ENCODE measurements around the gene APH1B.

The APH1B gene

DNA sequence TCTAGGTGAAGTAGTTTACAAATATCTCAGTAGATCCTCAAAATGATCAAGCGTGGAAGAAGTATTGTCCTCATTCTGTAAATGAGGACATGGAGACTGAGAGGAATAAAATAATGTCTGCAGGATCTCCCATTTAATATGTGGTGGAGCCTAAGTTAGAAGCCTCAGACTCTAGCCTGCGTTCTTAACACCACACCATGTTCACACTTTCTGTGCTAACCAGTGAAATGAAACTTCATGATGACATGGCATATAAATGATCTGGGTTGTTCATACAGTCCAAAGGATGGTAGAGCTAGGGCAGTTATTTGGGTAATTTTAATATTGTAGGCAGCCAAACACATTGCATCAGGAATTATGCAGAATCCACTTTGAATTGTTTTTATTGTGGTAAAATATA is 25.1 kb upstream of the APH1B start:
- no peak overlapping the region for H3K4me3 ChIP-seq (ENCODE audit: low read depth, low read length)
- H3K27ac ChIP-seq (ENCODE audit: extremely low read depth, low read depth, low read length): no peak overlapping the region
- H3K36me3 ChIP-seq (ENCODE audit: control insufficient read depth in 2 of 2, insufficient read depth in 1 of 2, low read length in 2 of 2): peaks cover 0 to 4% of the 10 kb centered on the region in 2 experiments; a peak in 1 of 3 replicates
- no peaks in the 10 kb centered on the region for H3K9me3 ChIP-seq (ENCODE audit: control insufficient read depth, insufficient read depth, low read depth, low read length)
- TF ChIP-seq, protein P1, sequence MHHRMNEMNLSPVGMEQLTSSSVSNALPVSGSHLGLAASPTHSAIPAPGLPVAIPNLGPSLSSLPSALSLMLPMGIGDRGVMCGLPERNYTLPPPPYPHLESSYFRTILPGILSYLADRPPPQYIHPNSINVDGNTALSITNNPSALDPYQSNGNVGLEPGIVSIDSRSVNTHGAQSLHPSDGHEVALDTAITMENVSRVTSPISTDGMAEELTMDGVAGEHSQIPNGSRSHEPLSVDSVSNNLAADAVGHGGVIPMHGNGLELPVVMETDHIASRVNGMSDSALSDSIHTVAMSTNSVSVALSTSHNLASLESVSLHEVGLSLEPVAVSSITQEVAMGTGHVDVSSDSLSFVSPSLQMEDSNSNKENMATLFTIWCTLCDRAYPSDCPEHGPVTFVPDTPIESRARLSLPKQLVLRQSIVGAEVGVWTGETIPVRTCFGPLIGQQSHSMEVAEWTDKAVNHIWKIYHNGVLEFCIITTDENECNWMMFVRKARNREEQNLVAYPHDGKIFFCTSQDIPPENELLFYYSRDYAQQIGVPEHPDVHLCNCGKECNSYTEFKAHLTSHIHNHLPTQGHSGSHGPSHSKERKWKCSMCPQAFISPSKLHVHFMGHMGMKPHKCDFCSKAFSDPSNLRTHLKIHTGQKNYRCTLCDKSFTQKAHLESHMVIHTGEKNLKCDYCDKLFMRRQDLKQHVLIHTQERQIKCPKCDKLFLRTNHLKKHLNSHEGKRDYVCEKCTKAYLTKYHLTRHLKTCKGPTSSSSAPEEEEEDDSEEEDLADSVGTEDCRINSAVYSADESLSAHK (tag by site-specific recombination; IDR thresholded peaks at IDR 0.05): no peak
- TF ChIP-seq ZNF211 (tag by site-specific recombination; IDR thresholded peaks at IDR 0.05; ENCODE audit: low read depth) (no peak), MYNN (tag by site-specific recombination; IDR thresholded peaks at IDR 0.05; ENCODE audit: borderline replicate concordance) (no peak), FEZF1 (tag by site-specific recombination; IDR thresholded peaks at IDR 0.05) (no peak), YY1 (tag by site-specific recombination; IDR thresholded peaks at IDR 0.05) (no peak), ZNF514 (tag by site-specific recombination; IDR thresholded peaks at IDR 0.05) (no peak), ZNF777 (tag by site-specific recombination; IDR thresholded peaks at IDR 0.05; ENCODE audit: borderline replicate concordance) (no peak)
- peaks cover 11% of the 10 kb centered on the region for H3K4me1 ChIP-seq (ENCODE audit: control insufficient read depth, insufficient read depth, low read length)
- POLR2A ChIA-PET: no interaction called here
- CTCF ChIA-PET: no interaction called here

GRCh38 chr15:63254991-63255390 is 22.4 kb upstream of the APH1B start:
- Histone ChIP-seq H3K27ac (ENCODE audit: extremely low read depth, low read depth, low read length) (no peak overlapping the region), H3K4me3 (ENCODE audit: low read depth, low read length) (no peak overlapping the region), H3K36me3 (ENCODE audit: control insufficient read depth in 2 of 2, insufficient read depth in 1 of 2, low read length in 2 of 2) (peaks cover 0 to 5% of the 10 kb centered on the region in 2 experiments; a peak in 1 of 3 replicates), H3K9me3 (ENCODE audit: control insufficient read depth, insufficient read depth, low read depth, low read length) (no peaks in the 10 kb centered on the region), H3K4me1 (ENCODE audit: control insufficient read depth, insufficient read depth, low read length) (peaks cover 11% of the 10 kb centered on the region)
- CTCF ChIA-PET: no interaction called here
- TF ChIP-seq ZNF302 (tag by site-specific recombination; IDR thresholded peaks at IDR 0.05; ENCODE audit: low read depth) (no peak), MZF1 (tag by site-specific recombination; IDR thresholded peaks at IDR 0.05; ENCODE audit: borderline replicate concordance) (no peak), ZNF175 (tag by site-specific recombination; IDR thresholded peaks at IDR 0.05) (no peak), YY1 (tag by site-specific recombination; IDR thresholded peaks at IDR 0.05) (no peak), REPIN1 (tag by site-specific recombination; IDR thresholded peaks at IDR 0.05; ENCODE audit: low read depth) (no peak), FEZF1 (tag by site-specific recombination; IDR thresholded peaks at IDR 0.05) (no peak), BCL11B (tag by site-specific recombination; IDR thresholded peaks at IDR 0.05; ENCODE audit: low read depth) (no peak), GLIS1 (tag by site-specific recombination; IDR thresholded peaks at IDR 0.05) (no peak), ZNF629 (tag by site-specific recombination; IDR thresholded peaks at IDR 0.05) (no peak)
- TF ChIP-seq, protein P2, sequence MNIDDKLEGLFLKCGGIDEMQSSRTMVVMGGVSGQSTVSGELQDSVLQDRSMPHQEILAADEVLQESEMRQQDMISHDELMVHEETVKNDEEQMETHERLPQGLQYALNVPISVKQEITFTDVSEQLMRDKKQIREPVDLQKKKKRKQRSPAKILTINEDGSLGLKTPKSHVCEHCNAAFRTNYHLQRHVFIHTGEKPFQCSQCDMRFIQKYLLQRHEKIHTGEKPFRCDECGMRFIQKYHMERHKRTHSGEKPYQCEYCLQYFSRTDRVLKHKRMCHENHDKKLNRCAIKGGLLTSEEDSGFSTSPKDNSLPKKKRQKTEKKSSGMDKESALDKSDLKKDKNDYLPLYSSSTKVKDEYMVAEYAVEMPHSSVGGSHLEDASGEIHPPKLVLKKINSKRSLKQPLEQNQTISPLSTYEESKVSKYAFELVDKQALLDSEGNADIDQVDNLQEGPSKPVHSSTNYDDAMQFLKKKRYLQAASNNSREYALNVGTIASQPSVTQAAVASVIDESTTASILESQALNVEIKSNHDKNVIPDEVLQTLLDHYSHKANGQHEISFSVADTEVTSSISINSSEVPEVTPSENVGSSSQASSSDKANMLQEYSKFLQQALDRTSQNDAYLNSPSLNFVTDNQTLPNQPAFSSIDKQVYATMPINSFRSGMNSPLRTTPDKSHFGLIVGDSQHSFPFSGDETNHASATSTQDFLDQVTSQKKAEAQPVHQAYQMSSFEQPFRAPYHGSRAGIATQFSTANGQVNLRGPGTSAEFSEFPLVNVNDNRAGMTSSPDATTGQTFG (tag by site-specific recombination; IDR thresholded peaks at IDR 0.05; ENCODE audit: borderline replicate concordance): no peak
- TF ChIP-seq, protein P3, sequence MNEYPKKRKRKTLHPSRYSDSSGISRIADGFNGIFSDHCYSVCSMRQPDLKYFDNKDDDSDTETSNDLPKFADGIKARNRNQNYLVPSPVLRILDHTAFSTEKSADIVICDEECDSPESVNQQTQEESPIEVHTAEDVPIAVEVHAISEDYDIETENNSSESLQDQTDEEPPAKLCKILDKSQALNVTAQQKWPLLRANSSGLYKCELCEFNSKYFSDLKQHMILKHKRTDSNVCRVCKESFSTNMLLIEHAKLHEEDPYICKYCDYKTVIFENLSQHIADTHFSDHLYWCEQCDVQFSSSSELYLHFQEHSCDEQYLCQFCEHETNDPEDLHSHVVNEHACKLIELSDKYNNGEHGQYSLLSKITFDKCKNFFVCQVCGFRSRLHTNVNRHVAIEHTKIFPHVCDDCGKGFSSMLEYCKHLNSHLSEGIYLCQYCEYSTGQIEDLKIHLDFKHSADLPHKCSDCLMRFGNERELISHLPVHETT (tag by site-specific recombination; IDR thresholded peaks at IDR 0.05): no peak
- POLR2A ChIA-PET: no interaction called here
